Spleen (tissue), 7 donors: Measurements from ENCODE around the gene LOXL3.

Source experiments
- POLR2A ChIP-seq, 3 donors: fragments of 450-650 bp; IDR thresholded peaks; one replicate each; pipeline ENCODE4 v1.5.1; 2017; ENCODE audit warnings: antibody characterized with exemption in 3 of 3, mild to moderate bottlenecking in 1 of 3
- TF ChIP-seq, protein P1 (sequence below), 11 experiments: fragments of 200-600 bp in 7 of 11; fragments of 450-650 bp in 4 of 11; sonication (generic) in 4 of 11; IDR thresholded peaks in 8 of 11; conservative IDR thresholded peaks in 3 of 11; 1 replicate in 7 of 11; 2 replicates in 4 of 11; pipeline versions ENCODE4 v1.4.0 to v1.8.0; 2016 to 2021; ENCODE audit warnings: antibody characterized with exemption in 11 of 11, inconsistent platforms in 4 of 11, mild to moderate bottlenecking in 1 of 11
- donor health status: DM: no; HTN: no; CAD: no; lungs with moderate emphysema.
- donor health status: DM: no; HTN: no; CAD: no.
- donor health status: DM: no; HTN: no; CAD: no.

DNA sequence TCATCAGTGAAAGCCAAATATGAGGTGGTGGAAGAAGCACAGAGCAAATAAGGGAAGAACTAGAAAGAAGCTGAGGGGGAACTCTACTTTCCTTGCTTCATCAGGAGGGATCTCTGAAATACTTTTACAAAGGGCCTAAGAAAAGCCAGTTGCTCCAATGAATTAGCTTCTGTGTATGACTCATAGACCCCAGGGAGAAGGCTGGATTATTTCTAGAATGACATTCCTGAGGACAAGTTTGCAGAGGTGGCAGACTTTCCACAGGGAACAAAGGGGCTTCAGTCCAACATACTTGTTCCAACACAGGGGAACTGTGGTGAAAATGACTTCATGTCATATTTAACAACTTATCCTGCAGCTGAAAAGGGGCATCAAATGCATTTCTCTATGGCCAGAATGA is 29.8 kb upstream of the LOXL3 start:
- TF ChIP-seq, protein P1, sequence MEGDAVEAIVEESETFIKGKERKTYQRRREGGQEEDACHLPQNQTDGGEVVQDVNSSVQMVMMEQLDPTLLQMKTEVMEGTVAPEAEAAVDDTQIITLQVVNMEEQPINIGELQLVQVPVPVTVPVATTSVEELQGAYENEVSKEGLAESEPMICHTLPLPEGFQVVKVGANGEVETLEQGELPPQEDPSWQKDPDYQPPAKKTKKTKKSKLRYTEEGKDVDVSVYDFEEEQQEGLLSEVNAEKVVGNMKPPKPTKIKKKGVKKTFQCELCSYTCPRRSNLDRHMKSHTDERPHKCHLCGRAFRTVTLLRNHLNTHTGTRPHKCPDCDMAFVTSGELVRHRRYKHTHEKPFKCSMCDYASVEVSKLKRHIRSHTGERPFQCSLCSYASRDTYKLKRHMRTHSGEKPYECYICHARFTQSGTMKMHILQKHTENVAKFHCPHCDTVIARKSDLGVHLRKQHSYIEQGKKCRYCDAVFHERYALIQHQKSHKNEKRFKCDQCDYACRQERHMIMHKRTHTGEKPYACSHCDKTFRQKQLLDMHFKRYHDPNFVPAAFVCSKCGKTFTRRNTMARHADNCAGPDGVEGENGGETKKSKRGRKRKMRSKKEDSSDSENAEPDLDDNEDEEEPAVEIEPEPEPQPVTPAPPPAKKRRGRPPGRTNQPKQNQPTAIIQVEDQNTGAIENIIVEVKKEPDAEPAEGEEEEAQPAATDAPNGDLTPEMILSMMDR (IDR thresholded peaks at IDR 0.05 in 8 of 11, conservative IDR thresholded peaks at IDR 0.05 in 3 of 11): no peak
- no peak for TF ChIP-seq POLR2A (IDR thresholded peaks at IDR 0.05)
